RKO (cell line): Measurements from ENCODE around the gene NIFK.
"Not testable (repeated sequence)": the region's sequence is repeated elsewhere in the genome, so short reads cannot be mapped to it uniquely, and the experiment has no call there.

ENCODE experiments used
- DNase-seq: peaks from one replicate; pipeline ENCODE4 v3.0.0-alpha.2; 2016; ENCODE audit warnings: low spot score

Gene NIFK

DNA sequence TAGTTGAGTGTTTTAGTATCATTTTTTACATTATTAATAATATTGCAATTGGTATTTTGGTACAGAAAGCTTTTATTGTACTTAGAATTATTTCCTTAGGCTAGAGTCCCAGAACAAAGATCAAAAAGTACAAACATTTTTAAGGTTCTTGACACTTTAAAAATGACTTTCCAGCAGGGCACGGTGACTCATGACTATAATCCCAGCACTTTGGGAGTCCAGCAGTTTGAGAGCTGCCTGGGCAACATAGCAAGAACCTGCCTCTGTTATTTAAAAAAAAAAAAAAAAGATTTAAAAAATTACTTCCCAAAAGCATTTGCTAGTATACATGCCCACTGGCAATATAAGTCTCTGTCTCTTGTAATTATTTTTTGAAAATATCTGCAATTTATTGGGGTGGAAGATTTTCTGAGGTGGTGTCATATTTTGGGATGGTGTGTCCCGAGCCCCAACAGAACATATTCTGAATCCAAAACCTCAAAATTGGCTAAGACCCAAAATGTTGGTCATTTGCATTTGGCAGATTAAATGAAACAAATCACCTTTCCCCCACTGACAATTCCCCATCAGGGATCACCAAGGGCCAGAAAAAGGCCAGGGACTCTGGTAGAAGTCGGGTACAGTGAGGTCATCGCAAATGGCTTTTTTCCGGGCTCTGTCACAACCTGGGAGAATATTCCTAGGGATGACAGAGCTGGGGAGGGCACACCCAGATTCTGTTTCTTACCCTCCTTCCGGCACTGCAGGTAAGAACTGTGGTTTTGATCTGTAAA is 42.1 kb downstream of the NIFK start:
- DNase-seq: no peak

DNA sequence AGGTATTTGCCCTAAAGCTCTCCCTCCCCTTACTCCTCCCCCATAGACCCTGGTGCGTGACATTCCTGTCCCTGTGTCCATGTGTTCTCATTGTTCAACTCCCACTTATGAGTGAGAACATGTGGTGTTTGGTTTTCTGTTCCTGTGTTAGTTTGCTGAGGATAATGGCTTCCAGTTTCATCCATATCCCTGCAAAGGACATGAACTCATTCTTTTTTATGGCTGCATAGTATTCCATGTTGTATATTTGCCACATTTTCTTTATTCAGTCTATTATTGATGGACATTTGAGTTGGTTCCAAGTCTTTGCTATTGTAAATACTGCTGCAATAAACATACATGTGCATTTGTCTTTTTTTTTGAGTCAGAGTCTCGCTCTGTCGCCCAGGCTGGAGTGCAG is 46.1 kb downstream of the NIFK start:
- not testable (repeated sequence) for DNase-seq

DNA sequence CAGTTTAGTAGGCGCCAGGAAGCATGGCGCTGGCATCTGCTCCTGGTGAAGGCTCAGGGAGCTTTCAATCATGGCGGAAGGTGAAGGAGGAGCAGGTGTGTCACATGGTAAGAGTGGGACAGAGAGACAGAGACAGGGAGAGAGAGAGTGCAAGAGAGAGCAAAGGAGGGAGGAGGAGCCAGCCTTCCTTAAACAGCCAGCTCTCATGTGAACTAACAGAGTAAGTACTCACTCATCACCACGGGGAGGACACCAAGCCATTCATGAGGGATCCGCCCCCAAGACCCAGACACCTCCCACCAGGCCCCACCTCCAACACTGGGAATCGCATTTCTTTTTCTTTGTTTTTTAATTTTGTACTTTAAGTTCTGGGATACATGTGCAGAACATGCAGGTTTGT is 46.6 kb downstream of the NIFK start:
- DNase-seq: no peak

DNA sequence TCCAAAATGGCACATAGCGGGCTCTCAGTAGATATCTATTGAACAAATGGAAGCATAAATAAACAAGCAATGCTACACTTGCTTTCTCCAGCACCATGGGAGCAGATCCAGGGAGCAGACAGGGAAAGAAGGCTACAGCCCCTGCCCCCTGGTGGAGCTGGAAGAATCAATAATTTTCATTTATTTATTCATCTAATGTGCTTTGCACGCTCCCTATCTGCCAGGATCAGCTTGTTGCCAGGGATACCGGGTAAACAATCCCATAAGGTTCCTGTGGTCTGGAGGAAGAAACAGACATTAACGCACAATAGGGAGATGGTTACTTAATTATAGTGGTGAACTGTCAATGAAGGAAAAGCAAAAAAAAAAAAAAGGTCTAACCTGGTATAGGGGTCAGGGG is 47.3 kb downstream of the NIFK start:
- peak; percentile 49 for DNase-seq

DNA sequence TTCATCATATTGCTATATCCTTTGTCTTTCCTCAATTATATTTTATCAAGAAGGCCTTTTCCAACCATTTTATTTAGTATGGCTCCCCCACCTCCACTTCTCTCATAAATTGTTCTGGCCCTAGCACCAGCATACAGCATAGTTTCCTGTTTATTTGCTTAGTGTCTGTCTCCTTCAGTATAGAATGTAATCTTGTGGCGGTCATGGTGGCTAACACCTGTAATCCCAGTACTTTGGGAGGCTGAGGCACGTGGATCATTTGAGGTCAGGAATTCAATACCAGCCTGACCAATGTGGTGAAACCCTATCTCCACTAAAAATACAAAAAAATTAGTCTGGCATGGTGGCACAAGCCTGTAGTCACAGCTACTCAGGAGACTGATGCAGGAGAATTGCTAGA is 47.9 kb downstream of the NIFK start:
- no peak for DNase-seq

DNA sequence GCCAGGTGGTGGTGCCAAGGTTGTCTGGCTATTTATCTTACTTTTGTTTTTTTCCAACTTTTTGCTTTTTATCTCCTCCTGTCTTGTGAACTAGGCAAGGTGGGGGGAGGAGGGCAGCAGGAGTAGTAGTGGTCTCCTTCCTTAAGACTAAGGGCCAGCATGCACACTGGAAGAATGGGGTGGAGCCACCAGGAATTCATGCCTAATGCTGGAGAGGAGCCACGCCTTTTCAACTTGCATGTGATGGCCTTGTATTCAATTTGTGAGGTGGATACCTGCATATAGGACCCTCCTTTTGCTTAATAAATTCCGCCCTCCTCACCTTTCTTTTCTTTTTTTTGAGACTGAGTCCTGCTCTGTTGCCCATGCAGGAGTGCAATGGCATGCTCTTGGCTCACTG is 49.8 kb downstream of the NIFK start:
- DNase-seq: no peak

DNA sequence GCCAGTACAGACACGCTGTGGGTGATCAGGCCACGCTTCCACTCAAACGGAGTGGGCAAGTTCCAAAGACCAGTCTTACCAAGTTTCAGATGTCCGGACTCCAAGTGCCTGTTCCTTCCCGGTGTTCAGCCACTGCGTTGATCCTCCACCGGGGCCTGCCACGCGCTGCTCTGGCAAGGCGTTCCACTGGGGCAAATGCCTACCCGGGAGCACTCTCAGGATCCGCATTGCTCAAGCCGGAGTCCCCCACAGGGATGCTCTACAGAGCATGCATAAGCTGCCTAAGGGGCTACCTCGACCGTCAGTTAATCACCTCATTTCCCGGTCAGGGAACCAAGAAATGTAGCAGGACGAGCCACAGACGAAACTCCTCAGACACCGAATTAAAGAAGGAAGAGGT is 50.5 kb downstream of the NIFK start:
- no peak for DNase-seq

DNA sequence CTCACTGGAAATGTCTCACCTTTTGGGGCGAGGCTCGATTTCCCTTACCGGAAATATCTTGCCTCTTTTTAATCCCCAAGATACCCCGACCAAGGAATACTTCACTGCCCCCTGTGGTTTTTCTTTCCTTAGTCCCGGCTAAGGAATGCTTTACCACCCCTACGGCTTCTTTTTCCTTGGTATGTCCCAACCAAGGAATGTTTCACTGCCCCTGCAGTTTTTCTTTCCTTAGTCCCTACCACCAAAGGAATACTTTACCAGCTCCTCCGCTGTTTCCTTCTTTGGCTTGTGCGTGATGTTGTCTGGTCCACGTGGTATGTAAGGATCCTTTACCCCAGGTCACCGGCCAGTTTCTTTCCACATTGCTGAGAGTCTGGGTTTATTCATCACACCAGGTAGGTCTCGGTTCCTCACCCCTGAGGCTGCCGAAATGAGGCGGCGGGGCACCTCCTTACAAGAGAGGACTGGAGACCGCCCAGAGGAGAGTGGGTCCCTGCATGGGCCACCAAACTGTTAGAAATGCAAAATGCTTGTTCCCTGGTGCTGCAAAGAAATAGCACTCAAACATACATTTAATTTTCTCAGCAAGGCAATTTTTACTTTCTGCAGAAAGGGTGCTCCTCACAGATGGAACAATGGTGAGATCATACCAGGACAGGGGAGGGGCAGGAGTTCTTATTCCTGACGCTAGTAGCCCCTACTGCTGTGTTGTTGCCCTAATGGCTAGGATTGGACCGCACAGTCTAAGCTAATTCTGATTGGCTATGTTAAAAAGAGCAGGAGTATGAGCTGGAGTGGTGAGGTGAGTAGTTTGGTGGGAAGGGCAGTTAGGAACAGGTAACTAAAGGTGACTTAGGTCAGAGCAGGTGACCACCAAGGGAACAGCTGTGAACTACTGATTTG is 54.0 kb downstream of the NIFK start:
- no peak for DNase-seq

DNA sequence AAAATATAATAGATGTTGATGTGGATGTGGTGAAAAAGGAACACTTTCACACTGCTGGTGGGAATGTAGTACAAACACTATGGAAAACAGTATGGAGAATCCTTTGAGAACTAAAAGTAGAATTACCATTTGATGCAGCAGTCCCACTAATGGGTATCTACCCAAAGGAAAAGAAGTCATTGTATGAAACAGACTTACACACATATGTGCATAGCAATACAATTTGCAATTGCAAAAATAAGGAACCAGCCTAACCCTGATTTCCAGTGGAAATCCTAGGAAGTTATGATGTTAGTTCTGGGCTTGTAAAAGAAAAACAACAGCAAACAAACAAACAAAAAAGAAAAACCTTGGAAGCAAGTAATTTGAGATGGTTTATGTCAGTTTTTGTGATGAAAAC is 58.8 kb downstream of the NIFK start:
- DNase-seq: no peak
